GM21390 (cell line): Measurements from ENCODE around the gene RPL36A.

Source experiments
- ATAC-seq: cut with Tn5 transposase; IDR thresholded peaks from one replicate; pipeline ENCODE4 v1.9.1; 2021; ENCODE audit not compliant: unreplicated experiment

The RPL36A gene

DNA sequence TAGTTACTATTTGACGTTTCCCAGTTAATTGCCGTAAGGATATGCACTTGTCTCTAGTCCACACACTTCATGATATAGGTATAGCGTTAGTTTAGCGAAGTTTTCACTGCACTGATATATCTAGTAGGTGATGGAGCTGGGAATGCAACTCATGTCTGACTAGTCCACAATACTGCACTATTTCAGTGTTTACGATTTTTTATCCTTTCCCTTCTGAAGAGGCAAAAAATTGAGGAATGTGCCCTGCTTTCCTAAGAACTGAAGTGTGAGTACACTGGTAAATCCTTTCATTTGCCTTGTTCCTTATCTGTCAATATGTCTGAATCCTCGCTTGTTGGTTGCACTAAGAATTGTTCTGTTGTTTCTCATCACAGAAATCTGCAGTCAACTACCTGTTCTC, 1.0 kb downstream of the RPL36A start:
- ATAC-seq, result no peak

DNA sequence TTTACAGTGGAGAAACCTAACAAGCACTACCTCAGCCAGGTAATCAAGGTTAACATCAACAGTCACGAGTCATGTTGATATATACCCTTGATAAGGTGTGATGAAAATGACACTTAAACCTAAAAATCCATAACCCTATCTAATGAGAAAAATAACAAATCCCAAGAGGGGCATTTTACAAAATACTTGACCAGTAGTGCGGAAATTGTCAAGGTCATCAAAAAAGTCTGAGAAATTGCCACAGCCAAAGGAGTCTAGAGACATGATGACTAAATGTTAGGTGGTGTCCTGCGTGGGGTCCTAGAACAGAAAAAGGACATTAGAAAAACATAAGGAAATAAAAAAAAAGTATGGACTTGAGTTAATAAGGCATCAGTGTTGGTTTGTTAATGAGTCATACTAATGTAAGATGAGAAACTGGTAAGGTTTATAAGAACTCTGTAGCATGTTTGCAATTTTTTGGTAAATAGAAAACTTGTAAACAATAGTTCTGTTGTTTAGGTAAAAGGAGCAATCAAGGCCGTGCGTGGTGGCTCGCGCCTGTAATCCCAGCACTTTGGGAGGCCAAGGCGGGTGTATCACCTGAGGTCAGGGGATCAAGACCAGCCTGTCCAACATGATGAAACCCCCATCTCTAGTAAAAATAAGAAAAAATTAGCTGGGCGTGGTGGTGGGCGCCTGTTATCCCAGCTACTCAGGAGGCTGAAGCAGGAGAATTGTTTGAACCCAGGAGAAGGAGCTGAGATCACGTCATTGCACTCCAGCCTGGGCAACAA, 2.9 kb downstream of the RPL36A start:
- ATAC-seq, result no peak

DNA sequence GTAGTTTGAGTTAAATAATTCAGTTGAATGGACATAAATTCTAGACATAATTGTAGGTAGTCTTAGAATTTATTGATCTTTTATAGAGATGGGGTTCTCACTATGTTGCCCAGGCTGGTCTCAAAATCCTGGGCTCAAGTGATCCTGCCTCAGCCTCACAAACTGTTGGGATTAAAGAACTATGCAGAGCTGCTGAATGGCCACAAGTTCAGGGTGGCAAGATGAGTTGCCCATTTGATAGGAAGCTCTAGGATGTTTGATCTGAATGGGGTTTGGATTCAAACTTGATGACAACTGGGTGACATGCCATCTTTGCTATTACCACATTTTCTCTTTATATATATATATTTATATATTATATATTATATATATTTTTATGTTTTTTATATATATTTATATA, 3.6 kb downstream of the RPL36A start:
- no peak for ATAC-seq

DNA sequence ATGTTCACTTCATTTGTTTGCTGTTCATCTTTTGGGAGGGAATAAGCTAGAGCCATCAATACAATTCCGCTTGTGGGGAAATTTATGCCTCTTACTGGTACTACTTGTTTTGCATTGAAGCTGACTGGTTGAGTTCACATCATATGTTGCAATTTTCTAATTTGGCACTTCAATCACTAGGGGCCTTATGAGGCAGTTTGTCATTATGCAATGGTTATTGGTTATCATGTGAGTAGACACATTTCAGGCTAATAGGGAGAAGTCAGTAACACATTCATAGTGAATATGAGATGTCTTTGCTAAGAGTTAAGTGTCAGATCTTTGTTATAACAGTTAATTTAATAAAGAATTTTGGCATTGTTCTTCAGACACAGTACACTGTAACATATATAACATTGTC, 5.0 kb downstream of the RPL36A start:
- ATAC-seq, result no peak

DNA sequence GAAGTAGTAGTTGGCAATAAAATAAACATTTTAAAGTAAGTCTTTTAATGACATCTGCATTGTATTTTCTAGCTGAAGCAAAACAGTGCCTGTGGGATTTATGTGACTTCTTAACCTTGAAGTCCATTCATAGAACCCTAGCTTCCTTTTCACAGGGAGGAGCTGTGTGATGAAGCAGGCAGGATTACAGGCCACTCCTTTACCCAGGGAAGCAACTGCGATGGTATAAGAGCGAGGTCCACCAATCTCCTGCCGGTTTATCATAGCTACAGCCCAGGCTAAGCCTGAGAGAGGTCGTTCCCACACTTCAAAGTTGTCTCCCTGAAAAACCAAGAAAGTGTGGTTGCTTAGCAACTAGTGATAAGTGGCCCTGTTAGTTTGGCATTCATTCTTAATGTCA, 7.0 kb downstream of the RPL36A start:
- no peak for ATAC-seq

GRCh38 chrX:101398694-101399093, 7.9 kb downstream of the RPL36A start:
- ATAC-seq, result no peak

- no peak for ATAC-seq
These were observed 9.0 kb downstream of the RPL36A start for GRCh38 chrX:101399825-101400224.

GRCh38 chrX:101407167-101407747, 16.4 kb downstream of the RPL36A start:
- no peak for ATAC-seq

GRCh38 chrX:101407748-101408531, 17.1 kb downstream of the RPL36A start, which contains the start of the genes GLA and HNRNPH2:
GLA (minus strand) TSS chrX:101407925; CDS start chrX:101407903, 22 bp downstream.
HNRNPH2 (plus strand) TSS chrX:101408222; CDS start chrX:101411989, 3,767 bp downstream.
- ATAC-seq, result peak; percentile 88

DNA sequence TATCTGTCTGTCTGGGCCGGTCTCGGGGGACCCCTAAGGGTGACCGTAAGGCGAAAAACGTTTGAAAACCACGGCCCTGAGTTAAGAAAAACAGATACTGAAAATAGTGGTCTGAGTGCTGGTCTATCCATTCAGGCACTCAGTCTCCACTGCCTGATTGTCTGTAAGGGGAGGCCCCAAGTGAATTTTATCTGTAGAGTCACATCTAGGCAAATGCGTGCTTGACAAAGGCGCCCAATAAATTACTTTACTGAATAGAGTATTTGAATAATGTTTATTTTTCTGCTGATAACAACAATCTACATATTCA, 17.7 kb downstream of the RPL36A start:
- ATAC-seq, result no peak

DNA sequence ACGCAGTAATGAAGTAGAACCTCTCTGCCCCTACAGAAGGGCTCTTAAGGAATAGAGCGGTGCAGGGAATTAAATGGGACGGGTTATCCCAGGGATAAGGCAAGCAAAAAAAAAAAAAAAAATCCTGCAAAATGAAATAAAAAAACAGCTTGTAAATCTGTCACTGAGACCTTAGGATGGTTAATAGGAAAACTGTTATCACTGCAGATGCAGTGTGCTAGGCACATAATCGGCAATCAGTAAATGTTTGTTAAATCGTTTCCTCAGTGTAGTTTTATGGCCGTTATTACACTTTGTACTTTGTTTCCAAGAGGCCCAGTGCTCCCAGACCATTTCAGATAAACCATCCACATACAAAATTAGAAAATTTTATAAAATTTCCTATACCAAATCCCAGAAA, 18.2 kb downstream of the RPL36A start:
- no peak for ATAC-seq

- no peak for ATAC-seq
These were observed 19.6 kb downstream of the RPL36A start for GRCh38 chrX:101410461-101410860.

DNA sequence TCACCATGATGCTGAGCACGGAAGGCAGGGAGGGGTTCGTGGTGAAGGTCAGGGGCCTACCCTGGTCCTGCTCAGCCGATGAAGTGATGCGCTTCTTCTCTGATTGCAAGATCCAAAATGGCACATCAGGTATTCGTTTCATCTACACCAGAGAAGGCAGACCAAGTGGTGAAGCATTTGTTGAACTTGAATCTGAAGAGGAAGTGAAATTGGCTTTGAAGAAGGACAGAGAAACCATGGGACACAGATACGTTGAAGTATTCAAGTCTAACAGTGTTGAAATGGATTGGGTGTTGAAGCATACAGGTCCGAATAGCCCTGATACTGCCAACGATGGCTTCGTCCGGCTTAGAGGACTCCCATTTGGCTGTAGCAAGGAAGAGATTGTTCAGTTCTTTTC, 21.2 kb downstream of the RPL36A start:
- ATAC-seq, result no peak

GRCh38 chrX:101415180-101416145, 24.7 kb downstream of the RPL36A start:
- peak; percentile 58 for ATAC-seq

DNA sequence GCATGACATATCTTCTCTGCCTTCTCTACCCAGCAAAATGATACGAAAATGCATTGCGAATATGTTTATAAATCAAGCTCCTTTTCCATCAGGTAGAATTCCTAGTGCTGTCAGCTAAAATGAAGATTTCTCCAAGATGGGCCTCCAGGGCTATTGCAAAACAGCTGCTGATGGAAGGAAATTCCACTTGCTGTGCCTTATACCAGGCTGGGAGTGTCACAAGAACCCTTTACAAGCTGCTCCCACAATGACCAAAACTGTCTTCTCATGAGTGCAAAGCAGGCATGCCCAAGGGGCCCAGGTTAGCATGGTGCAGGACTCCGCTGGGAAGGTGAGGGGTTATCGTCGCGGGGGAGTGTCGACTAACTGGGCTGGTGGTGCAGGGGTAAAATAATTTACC, 25.9 kb downstream of the RPL36A start:
- no peak for ATAC-seq

DNA sequence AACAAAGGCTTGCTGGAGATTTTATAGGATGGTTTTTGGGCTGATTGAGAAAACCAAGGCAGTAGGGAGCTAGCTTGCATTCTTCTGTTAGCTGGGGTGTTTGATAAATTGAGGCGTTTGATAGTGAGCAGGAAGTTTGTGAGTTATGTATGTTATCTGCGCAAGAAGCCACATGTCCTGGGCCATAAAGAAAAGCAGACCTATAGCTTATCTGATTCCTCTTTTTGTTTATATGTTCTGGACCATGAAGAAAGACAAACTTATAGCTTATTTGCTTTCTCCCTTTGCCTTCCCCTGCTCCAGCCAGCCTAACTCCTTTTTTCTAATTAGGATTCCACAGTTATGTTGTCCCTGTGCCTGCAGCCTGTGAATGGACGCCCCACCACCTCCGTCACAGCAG, 26.4 kb downstream of the RPL36A start:
- no peak for ATAC-seq

- peak; percentile 40 for ATAC-seq
These were observed 27.4 kb downstream of the RPL36A start for GRCh38 chrX:101417981-101418841.

DNA sequence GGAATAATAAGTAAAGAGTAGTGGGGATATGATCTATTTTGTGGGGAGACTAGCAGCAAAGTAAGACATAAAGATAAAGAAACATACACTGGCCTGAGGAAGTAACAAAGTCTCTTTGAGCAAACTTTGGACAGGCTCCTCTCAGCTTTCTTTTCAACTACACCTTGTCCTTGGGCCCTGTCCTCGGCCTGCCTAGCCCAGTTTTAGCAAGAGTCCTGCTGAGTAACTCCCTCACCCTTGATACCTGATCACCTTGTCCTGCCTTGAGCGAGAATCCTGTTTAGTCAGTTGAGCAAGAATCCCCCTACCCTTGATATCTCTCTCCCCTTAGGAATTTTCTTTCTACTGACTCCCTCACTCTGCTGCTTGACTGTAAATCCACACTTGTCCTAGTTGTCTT, 28.7 kb downstream of the RPL36A start:
- no peak for ATAC-seq

- ATAC-seq, result no peak
These were observed 37.1 kb downstream of the RPL36A start for GRCh38 chrX:101427954-101428353.

DNA sequence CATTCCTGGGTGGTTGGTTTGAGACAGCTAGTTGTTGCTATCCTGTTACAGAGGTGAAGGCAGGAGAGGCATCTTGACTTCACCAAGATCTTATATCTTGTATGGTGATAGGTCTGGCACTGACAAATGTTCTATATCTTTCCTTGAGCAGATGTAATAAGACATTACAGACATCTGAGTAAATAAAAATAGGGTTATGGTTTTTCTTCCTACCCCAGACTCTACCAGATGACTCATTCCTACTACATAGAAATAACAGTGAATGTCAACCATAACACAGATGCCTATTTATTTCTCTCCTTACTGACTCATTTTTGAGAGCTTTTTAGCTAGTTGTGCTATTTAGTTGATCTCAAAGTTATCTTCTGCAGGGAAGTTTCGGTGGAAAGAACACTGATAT, 39.1 kb downstream of the RPL36A start:
- ATAC-seq, result peak; percentile 57
